Measurements from ENCODE around the gene PIK3R3.

PIK3R3 gene

GRCh38 chr1:45995298-45995697 is 137.1 kb downstream of the PIK3R3 start:
- DNase-seq (ENCODE audit: low read depth in 3 of 3, low spot score in 1 of 3): no peak

- no peak for DNase-seq (ENCODE audit: low read depth in 3 of 3, low spot score in 1 of 3)
Measured at GRCh38 chr1:45994423-45994822, 138.0 kb downstream of the PIK3R3 start.
